ENCODE data around the gene THOC6.
"Not testable (repeated sequence)": the region's sequence is repeated elsewhere in the genome, so short reads cannot be mapped to it uniquely, and the experiment has no call there.

Gene THOC6

GRCh38 chr16:3072148-3072547 lies 48.3 kb downstream of the THOC6 start:
- DNase-seq (ENCODE audit: low read depth, low spot score) = not testable (repeated sequence)

GRCh38 chr16:3072576-3073263 lies 48.9 kb downstream of the THOC6 start:
- DNase-seq (ENCODE audit: low read depth, low spot score) = not testable (repeated sequence)

- DNase-seq (ENCODE audit: low read depth, low spot score) = no peak
Observed at GRCh38 chr16:3073448-3073847, 49.6 kb downstream of the THOC6 start.

GRCh38 chr16:3074860-3075522 lies 51.2 kb downstream of the THOC6 start:
- DNase-seq (ENCODE audit: low read depth, low spot score) = no peak

GRCh38 chr16:3075523-3075915 lies 51.7 kb downstream of the THOC6 start:
- no peak for DNase-seq (ENCODE audit: low read depth, low spot score)

- not testable (repeated sequence) for DNase-seq (ENCODE audit: low read depth, low spot score)
Observed at GRCh38 chr16:3075946-3076345, 52.1 kb downstream of the THOC6 start.

GRCh38 chr16:3076577-3076976 lies 52.7 kb downstream of the THOC6 start:
- DNase-seq (ENCODE audit: low read depth, low spot score) = no peak

Measured in brain pericyte (primary cell).